Stimulated activated CD4-positive, alpha-beta T cell treated with anti-CD3 and anti-CD28 coated beads, TNF-alpha, amount 100 ng/mL, for 1 hour (primary cell): ENCODE measurements around the gene KANK4.
"Not testable (repeated sequence)": the region's sequence is repeated elsewhere in the genome, so short reads cannot be mapped to it uniquely, and the experiment has no call there.

Experiments used
- DNase-seq, 3 donors: peaks; one replicate each; pipeline ENCODE4 v3.0.0-alpha.2; 2020; ENCODE audit warnings: low read depth in 3 of 3, low spot score in 1 of 3

KANK4 gene

DNA sequence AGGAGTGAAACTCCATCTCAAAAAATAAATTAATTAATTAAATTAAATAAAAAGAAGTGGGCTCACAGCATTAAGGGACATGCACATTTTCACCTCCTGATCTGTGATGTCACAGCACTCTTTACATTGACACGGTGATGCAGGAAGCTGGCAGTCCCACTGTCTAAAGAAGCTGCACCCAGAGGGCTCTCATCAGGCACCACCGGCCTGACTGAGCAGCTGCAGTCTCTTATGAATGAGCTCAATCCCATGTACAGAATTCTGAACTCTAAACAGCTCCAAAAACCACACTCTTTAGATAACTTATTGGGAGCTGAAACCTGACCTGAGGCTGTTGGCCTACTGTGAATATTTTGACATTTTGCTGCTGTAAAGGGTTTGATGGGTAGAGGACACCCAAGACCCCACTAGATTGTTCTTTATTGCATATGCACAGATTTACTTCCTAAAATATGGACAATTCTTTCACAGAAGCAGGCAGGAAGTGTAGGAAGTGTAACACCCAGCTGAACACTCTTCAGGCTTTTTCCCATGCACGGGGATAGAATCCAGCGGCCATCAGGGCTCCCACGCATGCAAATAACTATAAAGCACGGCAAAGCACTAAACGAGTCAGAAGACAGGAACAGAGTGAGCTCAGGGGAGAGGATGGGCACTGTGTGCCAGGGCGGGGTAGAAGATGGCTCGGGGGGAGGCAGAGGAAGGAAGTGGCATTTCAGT lies 78.4 kb downstream of the KANK4 start:
- DNase-seq, result no peak

- not testable (repeated sequence) for DNase-seq
These were observed 79.4 kb downstream of the KANK4 start for GRCh38 chr1:62239652-62240403.

GRCh38 chr1:62238507-62238906 lies 80.7 kb downstream of the KANK4 start:
- DNase-seq, result no peak

DNA sequence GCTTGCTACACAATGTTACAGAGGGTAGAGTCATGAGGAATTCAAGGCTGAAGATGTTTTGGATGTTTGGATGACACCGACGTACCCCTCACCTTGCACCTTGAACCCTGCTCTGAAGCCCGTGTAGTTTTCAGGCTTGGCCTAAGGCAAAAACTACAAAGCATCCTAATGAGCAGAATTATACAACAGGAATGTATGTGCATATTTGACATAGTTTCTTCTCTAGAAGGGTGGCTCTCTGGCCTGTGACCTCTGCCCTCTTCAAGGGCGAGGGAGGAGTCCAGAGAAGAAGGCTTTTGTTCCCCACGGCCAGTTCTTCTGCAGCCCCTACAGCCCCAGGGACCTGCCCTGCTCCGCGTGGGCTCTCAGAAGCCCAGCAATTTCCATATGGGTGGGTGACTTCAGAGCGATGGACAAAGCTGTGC lies 81.3 kb downstream of the KANK4 start:
- no peak for DNase-seq

GRCh38 chr1:62237361-62237760 lies 81.9 kb downstream of the KANK4 start:
- DNase-seq, result no peak

GRCh38 chr1:62235576-62235975 lies 83.7 kb downstream of the KANK4 start:
- DNase-seq, result no peak

GRCh38 chr1:62234688-62235087 lies 84.5 kb downstream of the KANK4 start:
- no peak for DNase-seq

DNA sequence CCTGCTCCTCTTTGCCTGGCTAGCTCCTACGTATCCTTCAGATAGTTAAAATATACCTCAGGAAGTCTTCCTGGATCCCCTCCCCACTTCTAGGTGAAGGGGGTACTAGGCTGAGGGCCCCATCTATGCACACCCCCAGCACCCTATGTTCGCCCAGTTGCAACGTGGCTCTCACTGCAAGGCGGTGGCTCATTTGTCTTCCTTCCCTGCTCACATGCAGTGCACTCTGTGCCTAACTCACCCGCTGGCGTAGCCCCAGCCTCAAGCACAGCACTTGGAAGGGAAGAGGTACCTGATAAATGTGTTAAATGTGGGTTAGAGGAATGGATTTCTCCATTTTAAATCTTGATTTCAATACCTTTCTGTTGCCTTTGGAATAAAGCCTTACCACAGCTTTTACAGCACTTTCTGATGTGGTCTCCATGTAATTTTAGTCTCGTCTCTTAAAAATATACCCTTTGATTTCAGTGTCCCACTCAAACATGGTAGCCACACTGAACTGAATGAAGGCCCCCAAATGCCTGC lies 85.2 kb downstream of the KANK4 start:
- no peak for DNase-seq

DNA sequence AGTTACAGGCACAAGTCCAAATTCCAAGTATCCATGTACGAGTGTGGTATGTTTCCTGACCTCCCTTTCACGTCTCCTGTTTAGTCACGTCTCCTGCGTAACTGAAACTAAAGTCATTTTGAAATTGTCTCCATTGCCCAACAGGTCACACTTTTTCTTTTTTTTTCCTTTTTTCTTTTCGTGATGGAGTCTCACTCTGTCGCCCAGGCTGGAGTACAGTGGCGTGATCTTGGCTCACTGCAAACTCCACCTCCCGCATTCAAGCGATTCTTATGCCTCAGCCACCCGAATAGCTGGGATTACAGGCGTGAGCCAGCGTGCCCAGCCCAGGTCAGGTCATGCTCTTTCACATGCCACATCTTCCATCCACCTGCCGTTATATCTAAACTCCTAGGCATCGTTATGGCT lies 86.4 kb downstream of the KANK4 start:
- DNase-seq, result no peak

- no peak for DNase-seq
These were observed 88.5 kb downstream of the KANK4 start for GRCh38 chr1:62230718-62231117.

DNA sequence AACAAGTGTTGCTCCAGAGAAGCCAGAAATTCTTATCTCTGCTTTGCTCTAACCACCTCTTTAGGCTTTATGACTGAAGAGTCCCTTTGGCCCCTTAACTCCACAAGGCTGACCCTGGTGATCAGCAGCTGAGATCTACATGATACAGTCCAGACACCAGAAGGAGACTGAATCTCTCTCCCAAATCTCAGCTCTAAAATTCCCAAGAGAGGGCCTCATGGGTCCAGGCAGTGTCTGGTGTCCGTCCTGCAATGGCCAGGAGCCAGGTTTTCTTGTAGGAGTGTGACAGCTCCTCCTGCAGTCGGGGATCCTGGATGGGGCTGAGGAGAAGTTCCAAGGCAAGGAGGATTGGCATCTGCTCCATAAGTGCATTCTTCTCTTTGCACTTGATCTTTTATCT lies 89.3 kb downstream of the KANK4 start:
- DNase-seq, result no peak

DNA sequence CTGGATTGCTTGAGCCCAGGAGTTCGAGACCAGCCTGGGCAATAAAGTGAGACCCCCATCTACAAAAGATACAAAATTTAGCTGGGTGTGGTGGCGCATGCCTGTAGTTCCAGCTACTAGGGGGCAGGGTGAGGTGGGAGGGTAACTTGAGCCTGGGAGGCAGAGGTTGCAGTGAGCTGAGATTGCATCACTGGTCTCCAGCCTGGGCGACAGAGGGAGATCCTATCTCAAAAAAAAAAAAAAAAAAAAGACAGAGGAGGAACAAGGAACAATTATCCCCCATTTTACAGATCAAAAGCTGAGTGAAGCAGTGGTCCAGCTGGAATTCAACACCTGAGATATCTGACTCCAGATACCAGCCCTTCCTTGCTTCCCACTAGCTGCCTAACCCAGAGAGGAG lies 89.8 kb downstream of the KANK4 start:
- no peak for DNase-seq

DNA sequence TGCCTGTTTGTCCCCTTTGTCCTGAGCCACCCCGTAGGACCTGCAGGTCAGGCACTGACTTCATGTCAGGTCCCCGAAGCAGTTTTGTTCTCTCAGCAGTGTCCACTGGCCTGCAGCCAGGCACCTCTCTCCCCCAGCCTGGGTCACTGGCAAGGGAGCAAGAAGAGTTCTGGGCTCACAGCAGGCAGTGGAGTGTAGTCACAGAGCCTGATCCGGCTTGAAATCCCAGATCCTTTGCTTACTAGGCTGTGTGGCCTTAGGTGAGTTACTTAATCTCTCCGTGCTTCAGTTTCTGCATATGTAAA lies 90.4 kb downstream of the KANK4 start:
- no peak for DNase-seq

- no peak for DNase-seq
These were observed 90.9 kb downstream of the KANK4 start for GRCh38 chr1:62228136-62228882.

DNA sequence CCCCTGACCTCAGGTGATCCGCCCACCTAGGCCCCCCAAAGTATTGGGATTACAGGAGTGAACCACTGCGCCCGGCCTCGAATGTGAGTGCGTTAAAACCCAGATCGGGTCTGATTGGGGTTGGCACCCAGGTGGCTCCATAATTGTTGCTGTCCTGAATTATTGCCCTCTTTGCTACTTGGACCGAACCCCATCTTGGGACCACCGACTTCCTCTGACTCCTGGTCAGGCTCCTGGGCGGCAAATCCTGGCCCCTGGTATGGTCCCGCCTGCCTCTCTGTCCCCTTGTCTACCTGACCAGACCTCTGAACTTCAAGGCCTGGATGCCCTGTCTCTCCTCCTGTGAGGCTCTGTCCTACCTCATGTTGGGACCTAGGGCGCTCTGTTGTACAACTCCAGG lies 91.7 kb downstream of the KANK4 start:
- DNase-seq, result no peak

- no peak for DNase-seq
These were observed 95.1 kb downstream of the KANK4 start for GRCh38 chr1:62224182-62224581.

GRCh38 chr1:62222321-62222720 lies 96.9 kb downstream of the KANK4 start:
- DNase-seq, result no peak

- DNase-seq, result no peak
These were observed 98.1 kb downstream of the KANK4 start for GRCh38 chr1:62221171-62221570.

DNA sequence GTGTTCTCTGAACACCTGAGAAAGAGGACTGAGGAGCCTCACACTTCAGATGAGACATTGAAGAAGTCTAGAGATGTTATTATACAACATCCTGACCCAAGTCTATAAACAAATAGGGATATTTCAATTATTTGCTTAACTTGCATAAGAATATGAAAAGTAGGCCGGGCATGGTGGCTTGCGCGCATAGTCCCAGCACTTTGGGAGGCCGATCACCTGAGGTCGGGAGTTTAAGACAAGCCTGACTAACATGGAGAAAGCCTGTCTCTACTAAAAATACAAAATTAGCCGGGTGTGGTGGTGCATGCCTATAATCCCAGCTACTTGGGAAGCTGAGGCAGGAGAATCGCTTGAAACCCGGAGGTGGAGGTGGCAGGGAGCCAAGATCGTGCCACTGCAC lies 98.8 kb downstream of the KANK4 start:
- DNase-seq, result not testable (repeated sequence)

- no peak for DNase-seq
These were observed 100.6 kb downstream of the KANK4 start for GRCh38 chr1:62218604-62219003.

- no peak for DNase-seq
These were observed 105.9 kb downstream of the KANK4 start for GRCh38 chr1:62213075-62213914.
